Activated naive CD4-positive, alpha-beta T cell treated with anti-CD3 and anti-CD28 coated beads, Interleukin-2, amount 50 U/mL, for 16 hours (primary cell): ENCODE results near the gene IL24.
A peak's percentile ranks its signal among the peaks of the same experiment; 100 is the strongest.

Experiments used
- DNase-seq: peaks from one replicate; pipeline ENCODE4 v3.0.0-alpha.2; 2020

The IL24 gene

DNA sequence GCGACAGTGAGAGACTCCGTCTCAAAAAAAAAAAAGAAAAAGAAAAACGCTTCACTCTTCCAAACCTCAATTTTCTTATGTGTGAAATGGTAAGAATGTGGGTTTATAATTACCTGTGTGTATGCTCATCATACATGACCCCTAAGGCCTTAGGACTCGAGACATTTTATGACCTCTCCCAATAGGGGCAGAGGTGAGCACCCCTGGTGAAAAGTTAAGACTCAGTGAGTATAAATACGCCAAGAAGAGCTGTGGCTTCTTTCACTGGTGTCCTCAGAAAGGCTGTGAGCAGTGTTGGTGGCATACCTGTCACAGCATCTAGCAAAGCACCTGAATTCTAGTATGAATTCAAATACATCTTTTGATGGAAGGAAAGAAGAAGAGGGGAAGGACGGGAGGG, 32.3 kb downstream of the IL24 start:
- DNase-seq, result no peak

DNA sequence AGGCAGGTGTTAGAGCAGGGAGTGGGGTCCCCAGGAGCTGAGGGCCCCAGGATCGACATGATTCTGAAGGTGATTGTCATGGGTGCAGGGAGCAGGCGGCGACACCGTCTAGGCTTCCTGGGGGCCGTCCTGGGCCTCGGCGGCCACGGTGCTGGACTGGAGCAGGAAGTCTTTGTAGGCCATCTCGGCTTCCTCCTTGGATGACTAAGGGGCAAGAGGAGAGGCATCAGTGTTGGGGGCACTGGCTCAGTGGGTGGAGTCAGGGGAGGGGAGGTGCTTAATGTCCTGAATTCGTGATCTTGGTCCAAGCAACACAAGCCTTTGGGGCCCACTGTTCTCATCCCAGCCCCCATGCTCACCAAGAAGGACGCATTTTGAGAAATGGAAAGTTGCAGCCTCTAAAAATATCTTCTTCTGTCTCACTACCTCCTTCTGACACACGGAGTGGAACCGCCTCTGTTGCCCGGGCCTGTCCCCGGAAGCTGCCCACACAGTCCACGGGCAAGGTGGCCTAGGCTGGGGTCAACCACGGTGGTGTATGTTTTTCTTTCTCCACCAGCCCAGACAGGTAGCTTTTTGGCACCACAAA, 33.1 kb downstream of the IL24 start:
- DNase-seq, result no peak

DNA sequence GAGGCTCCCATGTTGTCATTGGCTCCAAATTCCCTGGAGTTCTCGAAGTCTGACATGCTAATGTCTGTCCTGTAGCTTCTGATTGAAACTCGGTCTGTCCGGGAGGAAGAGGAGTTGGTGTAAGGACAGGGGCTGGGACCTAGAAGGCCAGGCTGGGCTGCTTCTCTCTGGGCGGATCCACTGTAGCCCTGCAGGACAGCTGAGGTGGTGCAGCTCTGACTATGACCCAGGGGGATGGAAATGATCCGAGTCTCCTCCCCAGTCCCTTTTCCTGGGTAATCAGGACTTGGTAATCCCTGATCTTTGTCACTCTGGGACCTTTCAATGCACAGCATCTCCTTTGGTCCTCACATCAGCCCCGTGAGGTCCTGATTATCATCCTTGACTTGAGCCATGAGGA, 34.5 kb downstream of the IL24 start:
- DNase-seq, result no peak

DNA sequence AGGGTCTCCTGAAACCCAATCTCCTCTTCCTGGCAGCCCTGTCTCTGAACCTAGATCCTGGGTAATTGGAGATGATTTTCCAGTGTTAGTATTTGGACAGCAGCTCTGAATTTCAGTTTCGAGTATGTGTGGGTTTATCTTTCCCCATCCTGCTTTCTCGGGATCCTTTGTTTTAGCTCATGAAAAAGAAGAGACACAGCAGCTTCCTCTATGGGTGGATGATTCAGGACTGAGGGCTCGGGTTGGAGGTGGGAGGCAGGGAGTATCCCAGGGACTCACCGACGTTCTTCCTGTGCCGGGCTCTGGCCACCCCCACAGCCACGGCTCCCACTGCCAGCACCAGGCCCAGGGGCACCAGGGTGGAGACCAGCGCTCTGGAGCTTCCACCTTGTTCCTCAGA, 34.9 kb downstream of the IL24 start:
- no peak for DNase-seq

DNA sequence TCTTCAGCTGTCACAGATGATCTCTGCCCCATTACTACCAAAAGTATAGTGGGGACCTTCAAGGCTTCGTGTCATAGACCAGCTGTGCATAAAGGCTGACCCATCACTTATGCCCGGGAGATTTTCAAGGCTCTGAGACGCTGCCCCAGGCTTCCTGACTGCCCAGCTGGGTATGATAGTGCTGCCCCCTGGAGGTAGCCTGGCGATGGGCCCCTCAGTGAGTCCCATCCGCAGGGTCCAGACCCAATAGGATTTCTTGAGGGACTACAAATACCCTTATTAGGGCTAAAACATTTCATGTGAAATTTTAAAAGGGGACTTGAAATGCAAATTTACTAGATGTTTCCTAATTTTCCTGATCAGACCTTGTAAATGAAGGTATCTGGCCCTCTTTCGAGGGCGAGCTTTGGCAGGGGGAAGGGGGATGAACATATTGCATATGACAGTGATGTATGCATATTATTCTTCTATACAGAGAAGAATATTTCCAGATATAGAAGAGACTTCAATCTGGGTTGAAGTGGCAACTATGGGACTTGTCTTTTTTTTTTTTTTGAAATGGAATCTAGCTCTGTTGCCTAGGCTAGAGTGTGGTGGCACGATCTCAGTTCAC, 36.2 kb downstream of the IL24 start:
- DNase-seq, result peak; percentile 70

DNA sequence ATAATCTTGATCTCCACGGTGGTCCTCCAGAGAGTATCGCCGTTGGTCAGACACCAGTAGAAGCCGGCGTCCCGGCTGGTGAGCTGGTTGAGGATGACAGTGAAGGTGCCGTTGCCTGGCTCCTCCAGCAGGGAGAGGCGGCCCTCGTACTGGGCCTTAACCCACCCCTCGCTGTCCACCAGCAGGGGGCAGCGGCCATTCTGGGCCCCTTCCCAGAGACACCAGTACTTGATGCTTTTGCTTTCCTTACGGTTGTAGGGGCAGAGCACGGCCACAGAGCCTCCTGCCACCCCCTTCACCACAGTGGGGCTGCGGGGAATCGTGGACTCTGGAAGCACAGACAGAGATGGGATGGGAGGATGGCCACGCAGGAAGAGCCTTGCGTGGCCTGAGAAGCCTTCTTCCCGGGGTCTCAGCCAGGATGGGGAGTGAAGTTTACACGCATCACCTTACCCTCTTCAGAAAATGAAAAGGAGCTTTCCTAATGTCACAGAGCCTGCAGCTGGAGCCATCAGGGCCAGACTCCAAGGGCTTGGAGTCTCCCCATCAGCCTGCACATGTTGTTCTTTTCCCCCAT, 38.3 kb downstream of the IL24 start:
- peak; percentile 53 for DNase-seq

DNA sequence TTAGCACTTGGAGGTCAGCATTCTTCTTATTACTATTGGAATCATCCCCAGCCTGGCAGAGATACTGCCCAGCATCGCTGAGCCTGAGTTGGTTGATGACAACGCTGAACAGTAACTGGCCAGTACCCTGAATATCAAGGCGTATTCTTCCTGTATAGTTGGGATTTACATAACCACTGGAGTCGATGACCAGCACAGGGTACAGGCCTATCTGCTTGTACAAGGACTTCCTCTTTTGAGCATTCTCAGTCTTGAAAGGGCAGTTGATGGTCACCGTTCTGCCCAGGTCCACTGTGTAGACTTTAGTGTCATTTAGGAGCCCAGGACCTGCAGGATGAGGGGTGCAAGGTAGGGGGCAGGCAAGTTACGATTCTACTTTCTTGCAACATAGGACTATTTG, 40.2 kb downstream of the IL24 start:
- DNase-seq, result no peak

DNA sequence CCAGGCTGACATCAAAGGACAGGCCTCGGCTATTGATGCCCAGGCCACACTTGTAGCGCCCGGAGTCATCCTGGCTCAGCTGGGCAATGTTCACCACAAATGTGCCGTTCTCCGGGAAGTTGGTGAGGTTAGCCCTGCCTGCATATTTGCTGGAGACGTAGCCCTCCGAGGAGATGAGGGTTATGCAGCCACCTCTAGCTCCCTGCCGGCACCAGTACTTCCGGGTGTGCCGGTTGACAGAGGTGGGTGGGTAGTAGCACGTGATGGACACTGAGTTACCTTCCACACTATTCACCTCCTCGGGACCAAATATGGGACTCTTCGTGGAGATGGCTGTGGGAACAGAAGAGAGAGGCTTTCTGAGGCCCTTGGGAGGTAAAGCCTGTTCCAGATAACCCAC, 41.9 kb downstream of the IL24 start:
- DNase-seq, result no peak

DNA sequence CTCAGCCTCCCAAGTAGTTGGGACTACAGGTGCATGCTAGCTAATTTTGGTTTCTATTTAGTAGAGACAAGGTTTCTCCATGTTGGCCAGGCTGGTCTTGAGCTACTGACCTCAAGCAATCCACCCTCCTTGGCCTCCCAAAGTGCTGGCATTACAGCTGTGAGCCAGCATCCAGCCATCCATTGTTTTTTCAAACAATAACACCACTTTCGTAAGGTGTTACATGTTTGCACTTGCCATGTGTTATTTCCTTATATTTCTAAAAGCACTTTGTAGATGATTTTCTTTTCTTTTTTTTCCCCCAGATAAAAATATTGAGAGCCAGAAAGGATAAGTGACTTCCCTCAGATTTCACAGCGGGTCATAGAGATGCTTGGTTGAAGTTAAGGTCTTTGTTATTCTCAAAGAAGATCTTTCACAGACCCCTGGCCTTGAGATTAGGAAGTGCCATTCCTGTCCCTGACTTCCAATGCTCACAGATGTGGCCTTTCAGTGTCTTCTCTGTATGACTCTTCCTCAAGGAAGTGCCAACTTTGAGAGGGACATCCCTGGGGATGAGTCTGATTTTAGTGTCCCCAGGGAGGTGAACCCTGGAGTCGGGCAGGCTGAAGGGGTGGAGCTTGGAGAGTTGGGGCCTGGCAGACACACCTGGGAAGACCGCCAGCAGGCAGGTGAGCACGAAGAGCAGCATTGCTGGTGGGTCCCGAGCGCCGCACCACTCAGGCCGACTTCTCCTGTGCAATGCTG, 42.8 kb downstream of the IL24 start:
- no peak for DNase-seq

DNA sequence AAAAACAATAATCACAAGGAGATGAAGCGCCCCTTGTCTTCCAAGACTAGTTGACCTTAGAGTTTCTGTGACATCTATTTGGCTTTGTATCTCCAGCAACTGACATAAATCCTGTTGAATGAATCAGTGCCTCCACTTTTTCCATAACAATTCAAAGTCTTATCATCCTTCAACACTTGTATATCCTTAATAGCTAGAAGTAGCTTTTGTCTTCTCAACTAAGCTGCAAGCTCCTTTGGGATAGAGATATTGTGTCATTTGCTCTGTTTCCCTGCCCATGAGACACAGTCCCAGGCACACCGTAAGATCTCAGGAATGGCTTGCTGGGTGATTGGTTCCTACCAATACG, 43.3 kb downstream of the IL24 start:
- DNase-seq, result no peak

DNA sequence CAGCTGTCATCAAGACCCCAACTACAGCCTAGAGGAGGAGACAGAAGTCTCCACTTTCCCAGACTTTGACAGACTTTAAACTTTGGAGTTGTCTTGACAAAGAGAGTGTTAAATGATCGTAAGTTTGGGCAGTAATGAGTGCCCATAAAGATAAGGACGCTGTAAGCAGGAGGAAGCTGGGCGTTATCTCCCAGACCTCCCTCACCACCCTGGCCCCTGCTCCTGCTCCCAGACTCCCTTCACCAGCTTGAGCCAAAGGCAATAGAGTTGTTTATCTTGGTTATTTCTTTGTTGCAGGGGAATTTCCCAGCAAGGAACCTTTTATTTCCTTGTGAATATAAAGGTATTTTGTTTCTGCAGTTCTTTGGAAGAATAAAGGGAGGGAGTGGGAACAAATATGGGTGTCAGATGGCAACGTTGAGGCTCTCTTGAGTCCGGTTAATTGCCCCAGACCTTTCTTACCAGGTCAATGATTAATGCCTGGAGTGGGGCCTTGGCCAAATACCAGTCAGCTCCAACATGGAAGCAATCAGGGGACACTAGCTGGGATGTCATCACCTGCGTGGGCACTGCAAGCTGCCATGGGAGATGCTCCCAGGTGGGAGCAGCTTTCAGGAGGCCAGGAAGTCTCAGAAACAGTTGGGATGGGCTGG, 44.6 kb downstream of the IL24 start:
- DNase-seq, result no peak

DNA sequence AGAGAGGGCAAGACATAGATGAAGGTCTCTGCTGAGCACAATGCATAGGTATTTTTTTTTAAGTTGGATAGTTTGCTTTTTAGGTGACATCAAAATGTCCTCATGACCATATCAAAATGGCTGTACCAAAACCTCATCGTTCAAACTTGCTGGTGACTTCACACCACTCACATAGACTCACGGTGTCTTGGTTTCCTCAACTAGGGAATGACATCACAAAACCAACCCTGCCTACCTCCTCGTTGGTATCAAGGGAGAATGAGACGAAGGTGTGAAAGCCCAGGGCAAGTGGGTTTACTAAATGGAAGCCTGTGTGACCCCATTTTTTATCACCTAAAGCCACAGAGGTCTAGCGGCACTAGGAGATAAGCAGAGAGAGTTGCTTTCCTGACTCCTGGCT, 47.5 kb downstream of the IL24 start:
- no peak for DNase-seq

DNA sequence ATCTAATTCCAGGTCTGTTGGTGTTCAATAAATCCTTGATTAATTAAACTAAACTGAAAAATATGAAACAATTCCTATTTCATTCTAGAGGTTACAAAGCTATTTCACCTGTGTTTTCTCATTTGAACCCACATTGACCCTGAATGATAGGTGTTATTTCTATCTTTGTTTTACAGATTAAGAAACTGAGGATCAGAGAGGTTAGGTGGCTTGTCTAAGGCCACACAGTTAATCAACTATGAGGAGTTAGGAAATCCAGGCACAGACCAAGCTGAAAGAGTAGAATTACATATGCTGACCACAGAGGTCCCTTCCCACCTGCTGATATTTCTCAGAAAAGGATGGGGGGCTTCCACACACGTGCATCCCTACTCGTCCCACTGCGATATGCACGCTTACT, 48.5 kb downstream of the IL24 start:
- no peak for DNase-seq

DNA sequence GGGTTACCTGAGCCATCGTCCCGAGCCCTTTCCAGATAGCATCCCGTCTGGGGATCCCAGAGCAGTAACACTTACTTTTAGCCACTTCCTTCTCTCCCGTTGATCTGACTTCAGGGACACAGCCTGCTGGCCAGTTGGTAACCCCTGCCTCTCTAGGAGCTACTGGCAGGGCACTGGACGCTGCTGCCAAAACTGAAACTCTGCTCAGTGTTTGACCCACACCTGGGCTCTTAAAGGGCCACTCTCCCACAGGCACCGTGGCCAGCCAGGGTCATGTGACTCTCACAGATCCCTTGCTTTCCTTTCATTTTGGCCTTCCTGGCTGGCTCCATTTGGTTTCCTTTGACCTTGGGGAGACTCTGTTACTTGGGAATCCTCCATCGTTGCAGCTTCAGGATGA, 49.0 kb downstream of the IL24 start, which contains the start of gene PIGR:
TSS of gene PIGR (minus strand) at position 206 of the 400 bp plus-strand sequence. CDS start 5,935 bp downstream, outside the sequence.
- DNase-seq, result no peak

DNA sequence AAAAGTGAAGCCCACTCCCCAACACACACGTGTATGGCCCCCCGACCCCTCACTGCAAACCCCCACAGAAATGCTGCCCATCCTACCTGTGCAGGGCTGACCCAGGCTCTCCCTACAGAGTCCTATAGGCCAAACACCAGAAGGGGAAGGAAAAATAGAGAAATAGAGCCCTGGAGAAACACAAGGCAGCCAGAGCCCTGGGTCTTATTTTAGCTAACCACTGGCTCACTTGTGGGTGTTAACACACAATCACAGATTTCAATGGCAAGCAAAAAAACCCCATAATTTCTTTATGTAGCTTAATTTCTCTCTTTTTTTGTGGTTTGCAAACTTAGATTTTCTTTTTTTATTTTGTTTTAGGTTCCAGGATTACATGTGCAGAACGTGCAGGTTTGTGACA, 50.0 kb downstream of the IL24 start:
- DNase-seq, result no peak

DNA sequence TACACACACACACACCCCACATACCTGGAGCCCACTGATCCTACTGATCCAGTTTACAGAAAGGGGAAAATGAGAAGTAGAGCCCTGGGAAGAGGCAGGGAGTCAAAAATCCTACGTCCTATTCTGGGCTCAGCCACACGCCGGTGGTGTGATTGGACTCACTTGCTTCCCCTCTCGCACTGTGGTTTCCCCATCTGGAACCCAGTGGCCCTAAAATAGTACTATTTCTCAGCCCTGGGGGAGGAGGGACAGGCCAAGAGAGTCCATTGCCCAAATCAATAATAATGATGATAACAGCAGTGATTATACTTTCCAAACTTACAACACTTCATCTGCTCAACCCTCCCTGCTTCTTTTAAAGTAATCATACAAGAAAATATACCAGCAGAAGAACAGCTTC, 52.0 kb downstream of the IL24 start:
- DNase-seq, result no peak

DNA sequence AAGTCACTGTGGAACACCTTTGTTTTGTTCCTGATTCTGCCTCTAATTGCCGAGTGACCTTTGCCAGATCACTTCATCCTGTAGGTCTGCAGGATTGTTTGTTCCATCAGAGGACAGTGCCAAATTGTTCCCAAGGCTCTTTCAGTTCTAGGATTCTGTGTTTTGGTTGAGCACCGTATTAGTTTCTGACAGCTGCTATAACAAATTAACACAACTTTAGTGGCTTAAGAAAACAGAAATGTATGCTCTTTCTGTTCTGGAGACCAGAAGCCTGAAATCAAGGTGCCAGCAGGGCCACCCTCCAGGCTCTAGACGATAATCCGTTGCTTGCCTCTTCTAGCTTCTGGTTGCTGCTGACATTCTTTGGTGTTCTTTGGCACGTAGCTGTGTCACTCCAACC, 52.4 kb downstream of the IL24 start:
- DNase-seq, result no peak

DNA sequence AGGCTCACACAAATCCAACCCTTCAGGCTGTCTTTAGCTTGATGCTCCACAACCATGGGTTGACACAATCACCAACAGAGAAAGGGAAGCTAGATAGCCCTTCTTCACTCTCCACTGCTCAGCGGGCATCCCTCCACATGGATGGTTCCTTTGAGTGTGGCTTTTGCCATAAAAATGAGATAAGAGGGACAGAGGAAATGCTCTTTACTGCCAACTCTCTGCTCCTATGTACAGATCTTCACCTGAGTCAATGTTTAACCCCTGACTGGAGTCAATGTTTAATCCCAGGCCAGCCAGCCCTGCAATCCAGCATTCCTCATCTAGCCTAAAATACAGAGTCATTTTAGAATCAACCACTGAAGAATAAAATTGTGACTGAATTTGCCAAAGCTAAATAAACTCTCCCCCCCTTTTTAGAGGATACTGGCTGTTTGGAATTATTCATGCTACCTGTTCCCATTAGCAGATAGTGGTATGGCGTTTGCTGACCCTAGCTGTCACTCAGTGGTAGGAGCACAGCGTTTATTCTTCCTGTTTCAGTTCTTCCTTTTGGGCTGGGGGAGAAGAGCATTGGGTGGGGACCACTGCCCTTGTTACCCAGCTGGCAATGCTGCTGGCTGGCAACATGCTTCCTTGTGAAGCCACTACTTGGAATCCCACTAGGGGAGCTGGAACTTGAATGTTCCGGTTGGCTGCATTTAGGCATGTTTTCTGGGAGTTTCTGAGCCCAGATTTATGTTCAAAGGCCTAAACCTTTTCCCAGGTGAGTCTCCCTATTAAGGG, 54.3 kb downstream of the IL24 start:
- DNase-seq, result no peak

DNA sequence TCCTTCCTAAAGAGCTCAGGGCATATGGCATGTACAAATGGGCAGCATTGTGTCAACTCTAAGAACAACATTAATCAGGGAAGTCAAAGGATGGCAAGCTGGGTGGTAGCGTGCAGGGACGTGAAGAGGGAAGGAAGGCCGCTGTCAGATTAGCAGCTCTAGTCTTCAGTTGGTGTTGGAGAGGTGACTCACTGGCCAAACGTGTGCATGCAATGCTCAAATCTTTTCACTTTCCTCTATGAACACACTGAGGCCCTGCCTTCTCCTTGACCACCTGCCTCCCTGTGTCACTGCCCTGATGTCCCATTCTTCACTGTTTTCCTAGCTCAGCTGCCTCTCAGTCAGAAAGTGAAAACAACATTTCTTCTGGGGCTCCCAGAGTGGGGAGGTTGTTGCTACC, 54.9 kb downstream of the IL24 start:
- no peak for DNase-seq

DNA sequence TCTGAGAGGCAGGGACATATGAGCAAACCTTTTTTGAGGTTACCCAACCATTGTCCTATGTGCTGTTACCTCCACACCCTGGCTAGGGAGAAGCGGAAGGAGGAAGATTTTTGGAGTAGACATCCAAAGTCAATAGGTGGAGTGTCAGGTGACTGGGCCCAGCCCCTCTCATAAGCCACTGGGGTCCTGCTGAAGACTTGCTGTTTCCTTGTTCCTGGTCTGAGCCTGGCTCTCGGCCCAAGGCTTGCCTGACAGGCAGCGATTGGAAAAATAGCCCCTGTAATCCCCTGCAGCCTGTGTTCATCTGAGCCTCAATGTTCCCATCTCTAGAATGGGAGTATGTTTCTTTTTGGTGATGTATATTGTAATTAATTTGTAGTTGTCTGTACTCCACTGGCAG, 55.9 kb downstream of the IL24 start:
- no peak for DNase-seq

DNA sequence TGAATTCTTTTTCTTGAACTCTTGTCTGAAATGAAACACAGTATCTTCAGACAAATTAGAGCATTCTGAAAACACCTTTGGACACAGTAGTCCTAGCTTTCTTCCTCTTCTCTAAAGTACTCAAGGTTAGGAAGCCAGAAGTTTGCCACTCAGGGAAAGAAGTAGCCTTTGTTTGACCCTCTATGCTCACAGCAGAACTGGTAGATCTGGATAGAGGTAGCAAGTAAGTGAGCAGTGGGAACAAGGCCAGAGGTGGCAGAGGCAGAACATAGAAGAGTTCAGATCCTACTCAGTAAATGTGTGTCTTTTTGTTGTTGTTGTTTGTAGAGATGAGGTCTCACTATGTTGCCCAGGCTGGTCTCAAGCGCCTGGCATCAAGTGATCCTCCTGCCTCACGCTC, 56.4 kb downstream of the IL24 start:
- DNase-seq, result no peak
